GM21717 (cell line): ENCODE measurements around the gene CORO1C.
"Not testable (repeated sequence)": the region's sequence is repeated elsewhere in the genome, so short reads cannot be mapped to it uniquely, and the experiment has no call there.

Experiments used
- ATAC-seq: cut with Tn5 transposase; IDR thresholded peaks from one replicate; pipeline ENCODE4 v1.9.1; 2021; ENCODE audit warnings: mild to moderate bottlenecking, moderate library complexity; ENCODE audit not compliant: unreplicated experiment

CORO1C gene

GRCh38 chr12:108731105-108731865, at the start of gene CORO1C:
CORO1C (minus strand) TSS chr12:108731518; CDS start chr12:108701318, 30,200 bp downstream.
- peak; percentile 65 for ATAC-seq

DNA sequence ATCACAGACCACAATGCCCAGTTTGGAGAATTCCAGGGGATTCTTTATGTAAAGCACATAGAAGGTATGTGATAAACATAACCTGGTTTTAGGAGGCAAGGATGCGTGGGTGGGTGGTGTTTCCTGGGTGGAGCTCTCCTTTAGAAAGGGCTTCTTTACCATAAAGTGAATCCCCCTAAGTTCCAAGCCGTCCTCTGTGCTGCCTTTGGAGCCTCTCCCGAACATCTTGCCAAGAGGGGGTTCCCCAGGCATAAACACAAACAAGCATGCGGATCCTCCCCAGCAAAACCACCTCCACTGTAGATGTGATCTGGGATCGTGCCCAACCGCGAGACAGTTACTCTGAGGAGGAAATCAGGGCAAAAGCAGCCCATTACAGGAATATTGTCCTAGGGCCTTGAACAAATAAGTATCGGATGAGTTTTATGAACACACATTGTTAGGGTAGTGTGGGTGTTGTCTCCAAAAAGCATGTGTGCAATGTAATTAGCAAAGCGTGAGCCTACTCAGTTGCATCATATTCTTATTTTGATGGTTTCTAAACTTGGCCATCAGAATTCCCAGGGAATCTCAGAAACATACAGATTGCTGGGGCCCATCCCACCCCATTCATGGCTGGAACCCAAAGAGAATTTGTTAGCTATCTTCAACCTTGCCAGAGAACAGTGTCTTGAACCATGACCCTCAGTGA, 48.8 kb upstream of the CORO1C start:
- no peak for ATAC-seq

- ATAC-seq, result no peak
These were observed 46.7 kb upstream of the CORO1C start for GRCh38 chr12:108778053-108778452.

DNA sequence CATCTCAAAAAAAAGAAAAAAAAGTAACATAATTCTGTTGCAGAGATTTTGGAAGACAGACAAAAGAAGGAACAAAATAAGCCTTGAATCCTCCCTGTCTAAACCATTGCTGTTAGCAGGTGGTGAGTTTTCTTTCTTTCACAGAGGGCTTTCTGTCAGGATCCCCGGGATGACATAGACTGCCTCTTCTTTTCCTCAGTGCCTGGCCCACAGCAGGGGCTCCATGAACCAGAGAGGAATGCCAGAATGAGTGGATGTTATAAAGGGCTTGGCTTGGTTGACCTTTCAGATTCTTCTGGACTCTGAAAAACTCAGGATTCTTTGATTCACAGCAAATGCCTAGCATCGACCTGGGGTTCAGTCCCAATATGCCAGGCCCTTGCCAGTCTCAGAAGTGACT, 45.8 kb upstream of the CORO1C start:
- ATAC-seq, result no peak

- ATAC-seq, result no peak
These were observed 42.8 kb upstream of the CORO1C start for GRCh38 chr12:108773798-108774788.

GRCh38 chr12:108772891-108773797, 41.8 kb upstream of the CORO1C start:
- ATAC-seq, result no peak

DNA sequence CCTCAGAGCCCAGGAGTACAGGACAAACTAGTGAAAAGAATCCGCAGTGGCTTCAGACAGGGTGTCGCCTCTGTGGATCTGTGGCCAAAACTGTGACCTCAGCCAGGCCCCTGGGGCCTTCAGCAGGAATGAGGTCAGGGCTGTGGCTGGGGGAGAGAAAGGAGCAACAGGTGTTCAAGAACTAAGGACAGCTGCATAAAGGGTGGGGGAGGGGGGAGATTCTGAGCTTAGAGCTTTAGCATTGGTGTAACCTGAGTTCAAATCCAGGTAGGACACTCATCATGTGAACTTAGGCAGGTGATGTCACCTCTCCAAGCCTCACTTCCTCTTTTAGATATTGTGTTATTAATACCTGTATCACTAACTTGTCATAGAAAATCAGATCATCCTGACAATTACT, 40.9 kb upstream of the CORO1C start:
- ATAC-seq, result no peak

GRCh38 chr12:108771835-108772234, 40.5 kb upstream of the CORO1C start:
- not testable (repeated sequence) for ATAC-seq

GRCh38 chr12:108770963-108771362, 39.6 kb upstream of the CORO1C start:
- ATAC-seq, result no peak

DNA sequence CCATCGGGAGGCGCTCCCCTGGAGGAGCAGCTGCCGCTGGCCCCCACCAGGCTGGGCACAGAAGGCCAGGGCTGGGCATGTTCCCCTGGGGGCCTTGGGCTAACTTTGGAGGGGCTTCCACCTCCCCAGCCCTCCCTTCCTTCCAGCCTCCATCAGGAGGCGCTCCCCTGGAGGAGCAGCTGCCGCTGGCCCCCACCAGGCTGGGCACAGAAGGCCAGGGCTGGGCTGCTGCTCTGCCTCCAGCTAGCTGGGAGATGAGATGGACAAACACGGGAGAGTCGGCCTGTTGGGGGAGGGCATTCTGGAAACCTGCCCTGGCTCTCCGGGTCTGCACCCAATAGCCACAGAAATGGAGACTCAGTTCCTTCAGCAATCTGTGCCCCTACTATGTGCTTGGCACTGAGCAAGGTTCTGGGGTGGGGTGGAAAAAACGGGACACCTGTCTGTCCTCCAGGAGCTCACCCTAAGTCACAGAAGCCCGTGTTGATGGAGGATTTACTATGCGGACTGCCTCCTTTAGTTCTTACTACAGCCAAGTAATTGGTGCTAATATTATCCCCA, 39.0 kb upstream of the CORO1C start:
- ATAC-seq, result no peak

- no peak for ATAC-seq
These were observed 37.5 kb upstream of the CORO1C start for GRCh38 chr12:108768591-108769500.

GRCh38 chr12:108766294-108766693, 35.0 kb upstream of the CORO1C start:
- ATAC-seq, result no peak

GRCh38 chr12:108765289-108765764, 34.0 kb upstream of the CORO1C start:
- no peak for ATAC-seq

DNA sequence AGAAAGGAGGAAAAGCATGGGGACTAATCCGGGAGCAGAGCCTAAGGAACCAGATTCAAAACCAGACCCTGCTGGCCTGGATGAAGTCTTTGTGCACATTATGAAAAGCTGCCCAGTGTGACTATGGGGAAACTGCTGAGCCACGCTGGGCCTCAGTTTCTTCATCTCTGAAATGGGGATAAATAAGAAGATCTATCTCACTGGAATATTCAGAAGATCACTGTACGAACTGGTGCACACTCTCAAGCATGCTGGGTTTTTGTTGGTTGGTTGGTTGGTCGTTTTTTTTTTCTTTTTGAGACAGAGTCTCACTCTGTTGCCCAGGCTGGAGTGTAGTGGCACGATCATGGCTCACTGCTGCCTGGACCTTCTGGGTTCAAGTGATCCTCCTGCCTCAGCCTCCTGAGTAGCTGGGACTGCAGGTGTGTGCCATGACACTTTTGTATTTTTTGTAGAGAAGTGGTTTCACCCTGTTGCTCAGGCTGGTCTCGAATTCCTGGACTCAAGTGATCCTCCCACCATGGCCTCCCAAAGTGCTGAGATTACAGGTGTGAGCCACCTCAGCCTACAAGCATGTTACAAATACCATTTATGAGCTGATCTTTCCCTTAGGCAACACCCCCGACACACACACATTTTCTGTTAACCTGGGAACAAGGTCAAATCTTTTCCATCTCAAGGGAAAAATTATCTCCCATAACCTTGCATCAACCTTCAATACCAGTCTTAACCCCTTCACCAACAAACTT, 33.4 kb upstream of the CORO1C start:
- ATAC-seq, result no peak

DNA sequence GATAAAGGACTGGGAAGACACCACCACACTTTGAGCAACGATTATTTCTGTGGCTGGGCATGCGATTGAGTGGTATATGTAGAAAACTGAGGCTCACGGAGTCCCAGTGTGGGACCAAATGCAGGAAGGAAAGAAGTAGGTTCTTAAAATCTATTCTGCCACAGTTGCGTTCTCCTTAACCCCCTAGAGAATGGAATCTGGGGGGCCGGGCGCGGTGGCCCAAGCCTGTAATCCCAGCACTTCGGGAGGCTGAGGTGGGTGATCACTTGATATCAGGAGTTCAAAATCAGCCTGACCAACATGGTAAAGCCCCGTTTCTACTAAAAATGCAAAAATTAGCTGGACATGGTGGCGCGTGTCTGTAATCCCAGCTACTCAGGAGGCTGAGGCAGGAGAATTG, 29.9 kb upstream of the CORO1C start:
- ATAC-seq, result no peak

DNA sequence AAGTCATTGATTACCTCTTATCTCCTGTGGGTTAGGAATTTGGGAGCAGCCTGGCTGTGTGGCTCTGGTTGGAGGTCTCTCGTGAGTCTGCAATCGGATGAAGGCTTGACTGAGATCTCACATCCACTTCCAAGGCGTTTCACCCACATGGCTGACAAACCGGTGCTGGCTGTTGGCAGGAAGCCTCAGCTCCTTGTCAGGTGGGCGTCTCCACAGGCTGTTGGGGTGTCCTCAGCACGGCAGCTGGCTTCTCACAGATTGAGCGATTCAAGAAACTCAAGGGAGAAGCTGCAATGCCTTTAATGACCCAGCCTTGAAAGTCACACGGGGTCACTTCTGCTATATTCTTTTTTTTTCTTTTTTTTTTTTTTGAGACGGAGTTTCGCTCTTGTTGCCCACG, 28.6 kb upstream of the CORO1C start:
- no peak for ATAC-seq

DNA sequence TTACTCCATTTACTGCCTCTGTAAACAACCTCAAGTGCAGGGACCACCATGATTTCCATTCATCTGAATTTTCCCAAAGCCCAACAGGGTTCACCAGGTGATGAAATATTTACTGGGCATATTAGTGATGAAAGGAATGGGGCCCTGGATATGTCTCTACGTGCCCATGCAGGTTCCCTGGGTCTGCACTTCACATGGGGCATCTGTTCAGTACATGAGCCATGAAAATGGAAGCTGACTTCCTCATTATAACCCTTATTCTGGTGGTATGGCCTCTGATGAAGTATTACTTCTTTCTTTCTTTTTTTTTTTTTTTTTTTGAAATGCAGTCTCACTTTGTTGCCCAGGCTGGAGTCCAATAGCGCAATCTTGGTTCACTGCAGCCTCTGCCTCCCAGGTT, 26.5 kb upstream of the CORO1C start:
- no peak for ATAC-seq

DNA sequence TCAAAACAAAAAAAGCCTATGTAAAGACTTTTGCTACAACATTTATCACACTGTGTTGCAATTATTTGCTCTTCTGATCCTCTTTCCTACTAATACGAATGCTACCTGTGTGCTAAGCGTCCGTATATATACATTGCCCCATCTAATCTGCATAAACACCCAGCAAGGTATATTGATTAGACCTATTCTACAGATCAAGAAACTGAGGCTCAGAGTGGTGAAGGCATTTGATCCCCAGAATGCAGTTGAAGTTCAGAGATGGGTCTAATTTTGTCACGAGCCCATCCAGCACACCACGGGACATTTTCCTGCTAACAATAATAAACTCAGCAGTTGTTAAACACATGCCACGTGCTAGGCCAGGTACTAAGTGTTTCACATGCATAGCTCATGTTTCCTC, 25.1 kb upstream of the CORO1C start:
- no peak for ATAC-seq
